Activated naive CD8-positive, alpha-beta T cell treated with anti-CD3 and anti-CD28 coated beads, Interleukin-2, amount 10 ng/mL, durations not matched to agents 7 days and 5 days (primary cell): Measurements from ENCODE around the gene LDHAL6A. TPM values are rescaled to one million over a fixed set of nuclear protein-coding genes. Genes with fewer than 3 reads are reported as not detected.

ENCODE experiments used
- ATAC-seq: fragments of 150-1000 bp; cut with Tn5 transposase; one replicate; pipeline ENCODE4 v1.10.0; 2021; ENCODE audit warnings: low read depth, moderate library complexity
- POLR2A ChIA-PET: fragments of 350-600 bp; sonication (Branson Sonifier 250); formaldehyde crosslinking; loops from one replicate; lab custom pipeline; 2021; ENCODE audit warnings: antibody characterized with exemption; lab: Charles Lee
- DNase-seq: peaks from one replicate; pipeline ENCODE4 v3.0.0; 2021
- H3K27ac Mint-ChIP-seq: one replicate; pipeline ENCODE4 v1.8.0; 2022; ENCODE audit warnings: mild to moderate bottlenecking, mixed read lengths
- H3K27me3 Mint-ChIP-seq: one replicate; pipeline ENCODE4 v1.8.0; 2022; ENCODE audit warnings: mild to moderate bottlenecking, moderate library complexity, mixed read lengths
- H3K36me3 Mint-ChIP-seq: one replicate; pipeline ENCODE4 v1.8.0; 2021; ENCODE audit warnings: mild to moderate bottlenecking, mixed read lengths
- H3K4me1 Mint-ChIP-seq: one replicate; pipeline ENCODE4 v1.8.0; 2021; ENCODE audit warnings: mixed read lengths
- H3K4me3 Mint-ChIP-seq: one replicate; pipeline ENCODE4 v1.8.0; 2022; ENCODE audit warnings: mild to moderate bottlenecking, moderate library complexity, mixed read lengths
- H3K9me3 Mint-ChIP-seq: one replicate; pipeline ENCODE4 v1.8.0; 2021; ENCODE audit warnings: mixed read lengths
- total RNA-seq, 2 experiments: library from RNA; stranded (reverse); gene quantifications; one replicate each; pipeline ENCODE4 v1.2.3, GENCODE V29; 2021

The LDHAL6A gene
- total RNA-seq, 2 experiments from 2014 or later: not detected

GRCh38 chr11:18463439-18463838 is 7.8 kb downstream of the LDHAL6A start:
- POLR2A ChIA-PET: no interaction called here

GRCh38 chr11:18466402-18466801 is 10.7 kb downstream of the LDHAL6A start:
- no peak for ATAC-seq
- H3K27ac Mint-ChIP-seq: no peak overlapping the region
- POLR2A ChIA-PET: no interaction called here
- H3K9me3 Mint-ChIP-seq: no peaks in the 10 kb centered on the region
- H3K36me3 Mint-ChIP-seq: no peaks in the 10 kb centered on the region
- no peak overlapping the region for H3K4me3 Mint-ChIP-seq
- no peaks in the 10 kb centered on the region for H3K27me3 Mint-ChIP-seq
- DNase-seq: no peak
- H3K4me1 Mint-ChIP-seq: no peaks in the 10 kb centered on the region

More at GRCh38 chr11:18463439-18463838, 7.8 kb downstream of the LDHAL6A start:
- H3K4me3 Mint-ChIP-seq: no peak overlapping the region
- H3K4me1 Mint-ChIP-seq: no peaks in the 10 kb centered on the region
- no peak overlapping the region for H3K27ac Mint-ChIP-seq
- H3K36me3 Mint-ChIP-seq: no peaks in the 10 kb centered on the region
- no peaks in the 10 kb centered on the region for H3K9me3 Mint-ChIP-seq
- peaks cover 4% of the 10 kb centered on the region for H3K27me3 Mint-ChIP-seq
- DNase-seq: no peak
- no peak for ATAC-seq

- no peak overlapping the region for H3K27ac Mint-ChIP-seq
Measured at GRCh38 chr11:18468059-18468458, 12.4 kb downstream of the LDHAL6A start.

GRCh38 chr11:18468961-18469360 is 13.3 kb downstream of the LDHAL6A start:
- ATAC-seq: no peak
- Mint-ChIP-seq H3K36me3 (peaks cover 5% of the 10 kb centered on the region), H3K27ac (no peak overlapping the region), H3K9me3 (no peaks in the 10 kb centered on the region), H3K27me3 (no peaks in the 10 kb centered on the region), H3K4me3 (no peak overlapping the region), H3K4me1 (no peaks in the 10 kb centered on the region)
- POLR2A ChIA-PET: no interaction called here
- no peak for DNase-seq

More at GRCh38 chr11:18468059-18468458, 12.4 kb downstream of the LDHAL6A start:
- Mint-ChIP-seq H3K4me3 (no peak overlapping the region), H3K4me1 (no peaks in the 10 kb centered on the region), H3K27me3 (no peaks in the 10 kb centered on the region), H3K36me3 (peaks cover 4% of the 10 kb centered on the region), H3K9me3 (no peaks in the 10 kb centered on the region)
- no peak for ATAC-seq
- POLR2A ChIA-PET: no interaction called here
- DNase-seq: no peak

GRCh38 chr11:18471995-18472394 is 16.3 kb downstream of the LDHAL6A start:
- H3K4me3 Mint-ChIP-seq: no peak overlapping the region
- H3K36me3 Mint-ChIP-seq: peaks cover 7% of the 10 kb centered on the region
- ATAC-seq (no peak), DNase-seq (no peak)
- POLR2A ChIA-PET: no interaction called here
- H3K4me1 Mint-ChIP-seq: no peaks in the 10 kb centered on the region
- no peak overlapping the region for H3K27ac Mint-ChIP-seq
- H3K9me3 Mint-ChIP-seq: no peaks in the 10 kb centered on the region
- H3K27me3 Mint-ChIP-seq: no peaks in the 10 kb centered on the region

GRCh38 chr11:18472587-18472986 is 16.9 kb downstream of the LDHAL6A start:
- Mint-ChIP-seq H3K27ac (no peak overlapping the region), H3K4me1 (no peaks in the 10 kb centered on the region), H3K27me3 (no peaks in the 10 kb centered on the region), H3K9me3 (no peaks in the 10 kb centered on the region), H3K36me3 (peaks cover 8% of the 10 kb centered on the region), H3K4me3 (no peak overlapping the region)
- ATAC-seq (no peak), DNase-seq (no peak)
- POLR2A ChIA-PET: no interaction called here

- POLR2A ChIA-PET: no interaction called here
- H3K36me3 Mint-ChIP-seq: peaks cover 42% of the 10 kb centered on the region
Measured at GRCh38 chr11:18479063-18479462, 23.4 kb downstream of the LDHAL6A start.

GRCh38 chr11:18485913-18486528 is 30.4 kb downstream of the LDHAL6A start:
- Mint-ChIP-seq H3K27me3 (no peaks in the 10 kb centered on the region), H3K9me3 (no peaks in the 10 kb centered on the region), H3K27ac (no peak overlapping the region), H3K36me3 (peaks cover 54% of the 10 kb centered on the region), H3K4me1 (peaks cover 6% of the 10 kb centered on the region), H3K4me3 (no peak overlapping the region)
- ATAC-seq (no peak), DNase-seq (no peak)
- POLR2A ChIA-PET: no interaction called here

More at GRCh38 chr11:18479063-18479462, 23.4 kb downstream of the LDHAL6A start:
- no peak overlapping the region for H3K27ac Mint-ChIP-seq
- DNase-seq (no peak), ATAC-seq (no peak)
- H3K9me3 Mint-ChIP-seq: no peaks in the 10 kb centered on the region
- no peaks in the 10 kb centered on the region for H3K4me1 Mint-ChIP-seq
- no peak overlapping the region for H3K4me3 Mint-ChIP-seq
- H3K27me3 Mint-ChIP-seq: no peaks in the 10 kb centered on the region

GRCh38 chr11:18490319-18490718 is 34.7 kb downstream of the LDHAL6A start:
- POLR2A ChIA-PET: no interaction called here
- H3K27ac Mint-ChIP-seq: no peak overlapping the region
- H3K4me1 Mint-ChIP-seq: peaks cover 8% of the 10 kb centered on the region
- no peaks in the 10 kb centered on the region for H3K27me3 Mint-ChIP-seq
- no peak for ATAC-seq
- no peaks in the 10 kb centered on the region for H3K9me3 Mint-ChIP-seq
- DNase-seq: no peak
- no peak overlapping the region for H3K4me3 Mint-ChIP-seq
- H3K36me3 Mint-ChIP-seq: peaks cover 31% of the 10 kb centered on the region

- H3K27me3 Mint-ChIP-seq: no peaks in the 10 kb centered on the region
- ATAC-seq (no peak), DNase-seq (no peak)
- POLR2A ChIA-PET: no interaction called here
- H3K4me3 Mint-ChIP-seq: no peak overlapping the region
- H3K4me1 Mint-ChIP-seq: peaks cover 8% of the 10 kb centered on the region
- no peak overlapping the region for H3K27ac Mint-ChIP-seq
- peaks cover 36% of the 10 kb centered on the region for H3K36me3 Mint-ChIP-seq
- H3K9me3 Mint-ChIP-seq: no peaks in the 10 kb centered on the region
Measured at GRCh38 chr11:18490736-18491485, 35.3 kb downstream of the LDHAL6A start.

GRCh38 chr11:18491924-18492323 is 36.3 kb downstream of the LDHAL6A start:
- peaks cover 8% of the 10 kb centered on the region for H3K4me1 Mint-ChIP-seq
- POLR2A ChIA-PET: no interaction called here
- no peaks in the 10 kb centered on the region for H3K27me3 Mint-ChIP-seq
- DNase-seq: no peak
- H3K9me3 Mint-ChIP-seq: no peaks in the 10 kb centered on the region
- no peak overlapping the region for H3K4me3 Mint-ChIP-seq
- ATAC-seq: no peak
- H3K27ac Mint-ChIP-seq: no peak overlapping the region
- H3K36me3 Mint-ChIP-seq: peaks cover 36% of the 10 kb centered on the region

- Mint-ChIP-seq H3K9me3 (no peaks in the 10 kb centered on the region), H3K4me1 (peaks cover 8% of the 10 kb centered on the region), H3K27ac (no peak overlapping the region), H3K4me3 (no peak overlapping the region), H3K36me3 (peaks cover 33% of the 10 kb centered on the region), H3K27me3 (no peaks in the 10 kb centered on the region)
- DNase-seq (no peak), ATAC-seq (no peak)
- POLR2A ChIA-PET: no interaction called here
Measured at GRCh38 chr11:18492888-18493287, 37.2 kb downstream of the LDHAL6A start.

- H3K9me3 Mint-ChIP-seq: no peaks in the 10 kb centered on the region
- peaks cover 8% of the 10 kb centered on the region for H3K4me1 Mint-ChIP-seq
- DNase-seq (no peak), ATAC-seq (no peak)
- no peak overlapping the region for H3K27ac Mint-ChIP-seq
- POLR2A ChIA-PET: no interaction called here
- peaks cover 32% of the 10 kb centered on the region for H3K36me3 Mint-ChIP-seq
- no peak overlapping the region for H3K4me3 Mint-ChIP-seq
- no peaks in the 10 kb centered on the region for H3K27me3 Mint-ChIP-seq
Measured at GRCh38 chr11:18493310-18493709, 37.7 kb downstream of the LDHAL6A start.

- no peak overlapping the region for H3K4me3 Mint-ChIP-seq
- DNase-seq: no peak
- POLR2A ChIA-PET: no interaction called here
- no peaks in the 10 kb centered on the region for H3K27me3 Mint-ChIP-seq
- ATAC-seq: no peak
- H3K36me3 Mint-ChIP-seq: peaks cover 32% of the 10 kb centered on the region
- no peaks in the 10 kb centered on the region for H3K9me3 Mint-ChIP-seq
- H3K4me1 Mint-ChIP-seq: peaks cover 8% of the 10 kb centered on the region
- H3K27ac Mint-ChIP-seq: no peak overlapping the region
Measured at GRCh38 chr11:18495271-18495670, 39.6 kb downstream of the LDHAL6A start.
